ENCODE data around the gene GPRC5C.

GRCh38 chr17:74448756-74449155 is 16.9 kb downstream of the GPRC5C start:
- TF ChIP-seq POLR2AphosphoS5 (IDR thresholded peaks at IDR 0.05) (no peak), CTCF (IDR thresholded peaks at IDR 0.05) (no peak)

All from transverse colon (tissue), 4 donors.